Measurements from ENCODE around the gene MYO6. TPM values are rescaled to one million over a fixed set of nuclear protein-coding genes. Genes with fewer than 3 reads are reported as not detected.

MYO6 gene
- polyA plus RNA-seq, 1 of the 3 experiments (the other 2 are of a cell fraction), result 6.2 TPM

- Histone ChIP-seq H3F3A (replicated peaks; ENCODE audit: insufficient read depth) (no peaks in the 10 kb centered on the region), H3K4me1 (ENCODE audit: control insufficient read depth in 1 of 2, insufficient read depth in 2 of 2, low read depth in 1 of 2, low read length in 1 of 2) (no peaks in the 10 kb centered on the region), H3K27me3 (ENCODE audit: insufficient read depth) (no peaks in the 10 kb centered on the region), H3K79me2 (ENCODE audit: insufficient read depth) (no peaks in the 10 kb centered on the region), H3K4me3 (ENCODE audit: low read depth in 2 of 2, low read length in 1 of 2) (no peak overlapping the region), H3K36me3 (replicated peaks in 1 of 2; ENCODE audit: control insufficient read depth in 1 of 2, insufficient read depth in 2 of 2, low read length in 1 of 2) (no peaks in the 10 kb centered on the region), H3K9me3 (no peaks in the 10 kb centered on the region), H3K9ac (no peak overlapping the region), H4K20me1 (ENCODE audit: insufficient read depth) (no peaks in the 10 kb centered on the region), H3K9me2 (no peaks in the 10 kb centered on the region), H3K4me2 (no peak overlapping the region), H3K27ac (ENCODE audit: low read depth in 2 of 2, low read length in 1 of 2) (no peak overlapping the region), H2AFZ (ENCODE audit: low read depth) (no peak overlapping the region)
- 97% methylated on average over 6 of the region's 6 CpGs for WGBS (ENCODE audit: low lambda C conversion rate)
- no peak for DNase-seq
- TF ChIP-seq GATA2 (CRISPR knock-in tag; IDR thresholded peaks at IDR 0.05) (no peak), NFIC (IDR thresholded peaks at IDR 0.05; ENCODE audit: borderline replicate concordance) (no peak), GABPA (IDR thresholded peaks at IDR 0.05; ENCODE audit: low read depth) (no peak), FOSL2 (IDR thresholded peaks at IDR 0.05; ENCODE audit: borderline replicate concordance, low read depth) (no peak), PBX3 (IDR thresholded peaks at IDR 0.05) (no peak), MAX (IDR thresholded peaks at IDR 0.05; ENCODE audit: low read depth) (no peak), CHD2 (IDR thresholded peaks at IDR 0.05; ENCODE audit: low read length, partially characterized antibody) (no peak), ELF1 (IDR thresholded peaks at IDR 0.05) (no peak), YY1 (IDR thresholded peaks at IDR 0.05; ENCODE audit: low read depth) (no peak), MXI1 (IDR thresholded peaks at IDR 0.05; ENCODE audit: low read depth, low read length) (no peak), IRF3 (IDR thresholded peaks at IDR 0.05; ENCODE audit: low read depth, low read length) (no peak), MEF2A (IDR thresholded peaks at IDR 0.05; ENCODE audit: borderline replicate concordance, low read depth) (no peak), USF2 (IDR thresholded peaks at IDR 0.05; ENCODE audit: borderline replicate concordance, low read depth, low read length) (no peak), JUND (IDR thresholded peaks at IDR 0.05) (no peak), EZH2phosphoT487 (IDR thresholded peaks at IDR 0.05; ENCODE audit: borderline replicate concordance, low read depth) (no peak), REST (IDR thresholded peaks at IDR 0.05; ENCODE audit: low read depth, low read length) (no peak)
- ChIA-PET POLR2A (no interaction called here), CTCF (interaction anchor here (1.0 kb wide), 1 partner anchor 44 kb away, joined by 3 read pairs; no protein-coding TSS in a partner anchor)
Observed at GRCh38 chr6:75802366-75802765, 53.3 kb downstream of the MYO6 start.
